Tongue (tissue), 2 donors: ENCODE results near the gene SELENOW. TPM values are rescaled to one million over a fixed set of nuclear protein-coding genes. Genes with fewer than 3 reads are reported as not detected.
A peak's percentile ranks its signal among the peaks of the same experiment; 100 is the strongest.
"Not testable (repeated sequence)": the region's sequence is repeated elsewhere in the genome, so short reads cannot be mapped to it uniquely, and the experiment has no call there.

Source experiments
- DNase-seq: peaks from one replicate; pipeline ENCODE4 v3.0.0-alpha.2; 2015
- total RNA-seq: library from RNA; depleted of rRNA; stranded (reverse); fragments of >200 nt; gene quantifications from one replicate; pipeline ENCODE4 v1.2.3, GENCODE V29; 2014

SELENOW gene
- total RNA-seq: 551 TPM

DNA sequence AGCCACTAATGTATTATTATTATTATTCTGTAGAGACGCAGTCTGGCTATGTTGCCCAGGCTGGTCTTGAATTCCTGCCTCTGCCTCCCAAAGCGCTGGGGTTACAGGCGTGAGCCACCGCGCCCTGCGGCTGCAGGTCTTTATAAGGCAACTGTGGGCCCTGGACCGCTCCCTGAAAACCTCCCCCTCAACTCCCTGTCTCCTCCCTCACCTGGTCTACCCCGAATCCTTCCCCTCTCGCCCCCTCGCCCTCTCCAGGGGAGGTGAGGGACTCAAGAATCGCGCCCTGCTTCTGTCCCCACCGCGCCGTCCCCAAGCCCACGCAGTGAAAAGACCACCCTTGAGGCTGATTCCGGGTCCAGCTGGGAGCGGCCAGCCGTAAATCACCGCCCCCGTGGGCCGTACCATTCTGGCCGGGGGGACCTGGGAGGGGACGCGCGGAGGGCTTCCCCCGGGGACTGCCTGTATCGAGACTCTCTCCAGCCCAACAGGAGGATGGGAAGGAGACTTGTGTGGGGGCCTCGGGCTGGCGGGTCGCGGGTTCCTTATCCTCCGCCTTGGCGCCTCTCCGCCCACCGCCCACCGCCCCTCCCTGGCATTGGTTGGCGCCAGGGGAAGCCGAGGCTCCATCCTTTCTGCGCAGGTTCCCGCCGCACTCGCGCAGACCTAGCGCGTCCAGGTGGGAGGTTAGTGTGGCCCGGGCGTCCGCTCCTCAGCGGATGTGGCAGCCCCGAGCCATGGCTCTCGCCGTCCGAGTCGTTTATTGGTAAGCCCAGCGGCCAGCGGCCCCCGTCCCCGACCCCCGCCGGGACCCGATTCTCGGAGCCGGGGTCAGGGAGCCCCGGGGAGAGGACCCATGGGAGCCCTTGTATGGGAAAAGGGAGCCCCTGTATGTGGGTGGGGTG, at the start of gene SELENOW:
TSS of gene SELENOW (plus strand) at position 655 of the 905 bp plus-strand sequence. CDS start at position 738, 83 bp downstream.
- DNase-seq: peak; percentile 91

DNA sequence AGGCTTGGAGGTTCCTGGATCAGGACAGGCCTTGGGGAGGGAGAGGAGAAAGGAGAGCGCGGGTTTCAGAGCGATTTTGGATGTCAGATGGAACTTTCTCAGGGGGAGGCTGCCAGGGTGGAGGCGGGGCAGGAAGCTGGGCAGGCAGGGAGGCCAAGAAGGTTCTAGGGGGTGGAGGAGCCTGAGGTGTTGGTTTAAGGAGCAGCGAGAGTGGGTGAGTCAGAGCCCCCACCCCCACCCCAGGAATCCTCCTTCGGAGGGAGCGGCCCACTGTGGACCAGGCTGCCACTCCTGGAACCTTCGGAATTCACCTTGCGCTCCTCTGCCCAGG, 49.1 kb upstream of the SELENOW start:
- peak; percentile 73 for DNase-seq

DNA sequence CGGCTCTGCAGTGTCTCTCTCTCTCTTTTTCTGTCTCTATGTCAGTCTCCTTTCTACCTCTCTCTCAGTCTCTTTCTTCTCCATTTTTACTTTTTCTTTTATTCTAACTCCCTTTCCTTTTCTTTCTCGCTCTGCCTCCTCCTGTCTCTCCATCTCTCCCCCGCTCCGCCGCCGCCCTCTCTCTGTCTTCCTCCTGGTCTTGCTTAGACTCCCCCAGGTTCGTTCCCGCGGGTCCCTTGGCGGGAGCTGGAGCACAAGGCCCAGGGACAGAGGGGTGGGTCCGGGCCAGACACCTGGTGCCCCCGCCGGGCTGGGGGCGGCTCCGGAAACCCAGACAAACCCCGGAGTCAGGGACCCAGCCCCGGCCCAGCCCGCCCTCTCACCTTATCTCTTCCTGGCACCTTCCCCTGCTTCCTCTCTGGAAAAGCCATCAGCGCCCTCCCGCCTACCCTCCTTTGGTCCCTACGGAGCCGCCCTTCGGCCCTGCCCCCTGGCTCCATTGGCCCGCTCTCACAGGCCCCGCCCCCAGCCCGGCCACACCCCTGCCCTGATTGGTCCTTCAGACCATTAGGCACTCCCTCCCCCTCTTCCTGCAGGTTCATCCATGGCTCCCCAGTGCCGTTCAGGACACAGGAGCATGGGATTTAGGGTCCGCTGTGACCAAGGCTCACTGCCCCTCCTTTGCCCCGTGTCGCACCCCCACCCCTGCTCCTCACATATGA, 48.5 kb upstream of the SELENOW start:
- DNase-seq: no peak

DNA sequence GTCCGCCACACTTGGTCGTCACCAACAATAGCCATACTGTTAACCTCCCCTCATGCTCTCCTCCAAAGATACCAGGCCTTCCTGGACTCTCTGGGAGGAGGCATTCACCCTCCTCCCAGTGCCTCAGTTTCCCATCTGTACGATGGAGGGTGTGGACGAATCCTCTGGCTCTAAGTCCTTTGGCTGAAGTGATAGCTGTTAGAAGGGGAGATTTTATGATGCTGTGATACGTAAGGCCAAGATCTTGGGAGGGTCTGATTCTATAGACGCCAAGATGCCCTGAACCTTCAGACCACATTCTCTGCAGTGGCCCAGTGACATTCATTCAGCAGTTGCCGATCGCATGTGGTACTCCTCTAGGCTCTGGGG, 48.0 kb upstream of the SELENOW start:
- DNase-seq: no peak

DNA sequence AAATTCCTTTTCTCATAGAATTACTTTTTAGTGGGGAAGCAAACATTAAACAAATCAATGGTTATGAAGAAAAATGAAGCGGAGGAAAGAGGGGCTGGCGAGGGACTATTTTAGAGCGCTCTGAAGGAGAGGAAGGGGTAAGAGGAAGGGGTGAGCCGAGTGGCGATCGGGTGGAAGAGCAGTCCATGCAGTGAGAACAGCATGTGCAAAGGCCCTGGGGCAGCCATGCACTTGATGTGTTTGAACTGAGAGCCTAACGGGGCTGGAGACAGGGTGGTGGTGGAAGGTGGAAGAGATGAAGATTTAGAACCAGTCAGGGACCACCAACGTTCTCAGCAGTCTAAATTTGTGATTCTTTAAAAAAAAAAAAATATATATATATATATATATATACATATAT, 47.6 kb upstream of the SELENOW start:
- DNase-seq: no peak

DNA sequence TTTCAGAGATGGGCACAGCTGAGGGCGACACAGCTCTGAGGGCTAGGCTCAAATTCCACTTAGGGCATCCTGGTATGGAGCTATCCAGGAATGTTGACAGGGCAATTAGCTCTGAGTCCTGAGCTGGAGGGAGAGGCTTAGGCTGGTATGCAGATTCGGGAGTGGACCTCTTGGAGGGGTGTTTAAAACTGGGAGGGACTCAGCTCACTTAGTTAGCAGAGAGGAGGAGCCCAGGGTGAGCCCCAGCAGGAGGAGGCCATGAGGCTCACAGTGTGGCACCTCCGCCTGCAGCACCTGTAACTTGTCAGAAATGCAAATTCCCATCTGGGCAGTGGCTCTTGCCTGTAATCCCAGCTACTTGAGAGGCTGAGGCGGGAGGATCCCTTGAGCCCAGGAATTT, 43.4 kb upstream of the SELENOW start:
- DNase-seq: no peak

DNA sequence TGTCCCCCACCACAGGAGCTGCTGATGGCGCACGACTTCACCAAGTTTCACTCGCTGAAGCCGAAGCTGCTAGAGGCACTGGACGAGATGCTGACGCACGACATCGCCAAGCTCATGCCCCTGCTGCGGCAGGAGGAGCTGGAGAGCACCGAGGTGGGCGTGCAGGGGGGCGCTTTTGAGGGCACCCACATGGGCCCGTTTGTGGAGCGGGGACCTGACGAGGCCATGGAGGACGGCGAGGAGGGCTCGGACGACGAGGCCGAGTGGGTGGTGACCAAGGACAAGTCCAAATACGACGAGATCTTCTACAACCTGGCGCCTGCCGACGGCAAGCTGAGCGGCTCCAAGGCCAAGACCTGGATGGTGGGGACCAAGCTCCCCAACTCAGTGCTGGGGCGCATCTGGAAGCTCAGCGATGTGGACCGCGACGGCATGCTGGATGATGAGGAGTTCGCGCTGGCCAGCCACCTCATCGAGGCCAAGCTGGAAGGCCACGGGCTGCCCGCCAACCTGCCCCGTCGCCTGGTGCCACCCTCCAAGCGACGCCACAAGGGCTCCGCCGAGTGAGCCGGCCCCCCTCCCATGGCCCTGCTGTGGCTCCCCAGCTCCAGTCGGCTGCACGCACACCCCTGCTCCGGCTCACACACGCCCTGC, 37.5 kb upstream of the SELENOW start:
- no peak for DNase-seq

DNA sequence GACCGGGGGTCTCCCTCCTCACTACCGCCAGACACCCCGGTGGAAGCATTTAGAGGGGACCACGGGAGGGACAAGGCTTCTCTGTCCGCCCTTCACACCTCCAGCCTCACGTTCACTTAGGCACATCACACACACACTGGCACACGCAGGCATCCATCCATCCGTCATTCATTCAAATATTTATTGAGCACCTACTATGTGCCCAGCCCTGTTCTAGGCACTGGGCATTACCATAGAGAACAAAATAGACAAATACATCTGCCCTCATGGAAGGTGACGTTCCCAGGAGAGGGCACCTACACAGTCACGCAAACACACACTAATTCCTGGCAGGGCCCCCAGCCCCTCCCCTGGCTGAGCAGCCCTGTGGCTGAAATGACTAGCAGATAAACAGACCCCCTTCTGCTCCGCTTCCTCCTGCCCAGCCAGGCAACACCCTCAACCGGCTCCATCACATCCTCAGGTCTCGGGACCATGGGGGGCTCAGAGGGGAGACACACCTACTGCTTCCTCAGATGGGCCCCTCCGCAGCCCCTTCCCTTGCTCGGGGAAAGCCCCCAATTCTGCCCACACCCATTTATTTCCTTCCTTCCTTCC, 36.9 kb upstream of the SELENOW start:
- DNase-seq: no peak

DNA sequence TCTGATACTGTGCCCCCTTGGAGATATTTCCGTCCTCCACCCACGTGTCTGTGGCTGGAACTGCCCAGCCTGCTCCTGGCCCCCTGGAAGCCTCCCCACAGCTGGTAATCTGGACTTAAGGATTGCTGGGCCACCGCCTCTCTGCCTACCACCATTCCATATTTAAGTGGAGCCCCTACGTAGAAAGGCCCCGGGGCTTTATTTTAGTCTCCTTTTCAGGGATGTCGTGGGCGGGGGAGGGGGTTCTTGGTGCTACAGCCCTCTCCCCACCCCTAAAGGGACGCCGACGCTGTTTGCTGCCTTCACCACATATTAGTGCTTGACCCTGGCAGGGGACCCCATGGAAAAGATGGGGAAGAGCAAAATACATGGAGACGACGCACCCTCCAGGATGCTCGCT, 35.9 kb upstream of the SELENOW start:
- DNase-seq: peak; percentile 71

DNA sequence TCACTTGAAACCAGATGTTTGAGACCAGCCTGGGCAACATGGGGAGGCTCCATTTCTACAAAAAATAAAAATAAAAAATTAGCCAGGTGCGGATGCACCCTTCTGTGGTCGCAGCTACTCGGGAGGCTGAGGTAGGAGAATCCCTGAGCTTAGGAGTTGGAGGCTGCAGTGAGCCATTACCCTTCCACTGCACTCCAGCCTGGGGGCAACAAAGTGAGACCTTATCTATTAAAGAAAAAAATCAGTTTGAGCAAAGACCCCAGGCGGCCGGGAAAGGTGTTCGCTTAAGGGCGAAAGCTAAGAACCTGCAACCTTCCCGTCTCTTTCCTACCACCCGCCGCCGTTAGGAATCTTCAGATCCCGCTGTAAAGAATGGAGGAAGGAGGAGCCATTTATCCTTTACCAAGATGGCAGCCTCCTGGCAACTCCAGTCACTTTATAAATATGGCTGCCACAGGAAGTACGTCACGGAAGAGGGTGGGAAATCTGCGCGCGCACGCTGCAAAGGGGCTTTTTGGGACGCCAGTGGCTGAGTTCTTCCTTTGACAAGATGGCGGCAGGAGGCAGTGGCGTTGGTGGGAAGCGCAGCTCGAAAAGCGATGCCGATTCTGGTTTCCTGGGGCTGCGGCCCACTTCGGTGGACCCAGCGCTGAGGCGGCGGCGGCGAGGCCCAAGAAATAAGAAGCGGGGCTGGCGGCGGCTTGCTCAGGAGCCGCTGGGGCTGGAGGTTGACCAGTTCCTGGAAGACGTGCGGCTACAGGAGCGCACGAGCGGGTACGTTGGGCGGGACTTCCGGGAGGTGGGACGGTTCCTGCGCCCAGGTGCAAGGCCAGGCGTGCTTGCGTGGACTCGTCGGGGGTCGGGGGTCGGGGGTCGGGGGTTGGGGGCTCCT, 33.2 kb upstream of the SELENOW start, which contains the start of gene NOP53:
TSS of gene NOP53 (plus strand) at position 537 of the 892 bp plus-strand sequence. CDS start at position 551, 14 bp downstream.
- peak; percentile 99 for DNase-seq

DNA sequence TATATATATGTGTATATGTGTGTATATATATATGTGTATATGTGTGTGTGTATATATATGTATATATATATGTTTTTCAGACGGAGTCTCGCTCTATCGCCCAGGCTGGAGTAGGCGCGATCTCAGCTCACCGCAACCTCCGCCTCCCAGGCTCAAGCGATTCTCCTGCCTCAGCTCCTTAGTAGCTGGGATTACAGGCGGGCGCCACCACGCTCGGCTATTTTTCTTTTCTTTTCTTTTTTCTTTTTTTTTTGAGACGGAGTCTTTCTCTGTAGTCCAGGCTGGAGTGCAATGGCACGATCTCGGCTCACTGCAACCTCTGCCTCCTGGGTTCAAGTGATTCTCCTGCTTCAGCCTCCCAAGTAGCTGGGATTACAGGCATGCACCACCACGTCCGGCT, 32.4 kb upstream of the SELENOW start:
- DNase-seq: not testable (repeated sequence)

DNA sequence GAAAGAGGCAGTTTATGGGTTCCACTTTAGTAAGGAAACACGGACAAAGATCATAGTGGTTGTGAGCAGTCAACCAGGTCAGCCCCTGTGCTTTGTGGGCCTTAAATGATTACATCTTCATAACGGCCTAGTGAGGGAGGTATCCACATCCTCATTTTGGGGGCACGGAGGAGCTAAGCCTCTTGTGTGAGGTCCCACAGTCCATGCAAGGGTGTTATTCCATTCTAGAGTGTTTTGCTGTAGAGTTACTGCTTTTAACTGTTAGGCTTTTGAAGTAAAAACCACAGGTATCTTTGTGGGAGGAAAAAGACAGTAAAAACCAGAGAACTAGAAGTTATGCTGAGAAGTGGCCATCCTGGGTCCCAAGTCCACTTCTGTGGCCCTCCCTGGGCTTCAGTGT, 29.2 kb upstream of the SELENOW start:
- DNase-seq: no peak

DNA sequence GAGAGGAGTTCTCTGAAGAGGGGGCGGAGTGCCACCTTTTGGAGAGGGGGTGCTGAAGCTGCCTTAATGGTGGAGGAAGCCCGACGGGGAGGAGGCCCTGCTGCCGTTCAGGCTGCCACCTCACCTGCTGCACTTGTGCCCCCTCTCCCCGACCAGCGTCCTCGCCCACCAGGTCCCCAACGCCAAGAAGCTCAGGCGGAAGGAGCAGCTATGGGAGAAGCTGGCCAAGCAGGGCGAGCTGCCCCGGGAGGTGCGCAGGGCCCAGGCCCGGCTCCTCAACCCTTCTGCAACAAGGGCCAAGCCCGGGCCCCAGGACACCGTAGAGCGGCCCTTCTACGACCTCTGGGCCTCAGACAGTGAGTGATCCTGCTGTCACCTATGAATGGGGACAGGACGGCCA, 27.8 kb upstream of the SELENOW start:
- DNase-seq: no peak

DNA sequence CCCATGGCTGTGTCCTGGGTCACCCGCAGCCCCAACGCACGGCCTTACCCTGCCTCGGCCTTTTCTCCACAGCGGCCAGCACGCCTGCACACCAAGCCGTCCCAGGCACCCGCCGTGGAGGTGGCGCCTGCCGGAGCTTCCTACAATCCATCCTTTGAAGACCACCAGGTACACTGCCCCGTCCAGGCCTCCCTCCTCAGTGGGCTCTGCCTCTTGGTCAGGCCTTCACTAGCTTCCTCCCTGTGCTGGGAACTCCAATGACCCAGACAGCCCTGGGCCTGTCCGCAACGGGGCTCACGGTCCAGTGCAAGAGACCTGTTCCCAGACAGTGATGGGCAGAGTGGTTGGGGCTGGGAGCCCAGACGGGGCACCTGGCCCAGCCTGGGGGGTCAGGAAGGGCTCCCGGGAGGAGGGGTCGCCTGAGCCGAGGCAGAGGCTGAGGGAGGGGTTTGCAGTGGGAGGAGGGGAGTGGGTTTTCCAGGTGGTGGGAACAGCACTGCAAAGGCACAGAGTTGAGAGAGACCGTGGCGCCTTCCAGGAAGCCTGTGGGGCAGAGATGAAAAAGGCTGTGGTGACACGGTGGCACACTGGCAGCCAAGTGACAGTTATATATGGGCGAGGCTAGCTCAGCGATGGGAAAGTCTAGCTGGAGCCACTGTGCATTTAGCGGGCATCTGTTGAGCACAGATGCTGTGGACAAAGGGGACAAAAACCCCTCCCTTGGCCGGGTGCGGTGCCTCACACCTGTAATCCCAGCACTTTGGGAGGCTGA, 25.9 kb upstream of the SELENOW start:
- no peak for DNase-seq

DNA sequence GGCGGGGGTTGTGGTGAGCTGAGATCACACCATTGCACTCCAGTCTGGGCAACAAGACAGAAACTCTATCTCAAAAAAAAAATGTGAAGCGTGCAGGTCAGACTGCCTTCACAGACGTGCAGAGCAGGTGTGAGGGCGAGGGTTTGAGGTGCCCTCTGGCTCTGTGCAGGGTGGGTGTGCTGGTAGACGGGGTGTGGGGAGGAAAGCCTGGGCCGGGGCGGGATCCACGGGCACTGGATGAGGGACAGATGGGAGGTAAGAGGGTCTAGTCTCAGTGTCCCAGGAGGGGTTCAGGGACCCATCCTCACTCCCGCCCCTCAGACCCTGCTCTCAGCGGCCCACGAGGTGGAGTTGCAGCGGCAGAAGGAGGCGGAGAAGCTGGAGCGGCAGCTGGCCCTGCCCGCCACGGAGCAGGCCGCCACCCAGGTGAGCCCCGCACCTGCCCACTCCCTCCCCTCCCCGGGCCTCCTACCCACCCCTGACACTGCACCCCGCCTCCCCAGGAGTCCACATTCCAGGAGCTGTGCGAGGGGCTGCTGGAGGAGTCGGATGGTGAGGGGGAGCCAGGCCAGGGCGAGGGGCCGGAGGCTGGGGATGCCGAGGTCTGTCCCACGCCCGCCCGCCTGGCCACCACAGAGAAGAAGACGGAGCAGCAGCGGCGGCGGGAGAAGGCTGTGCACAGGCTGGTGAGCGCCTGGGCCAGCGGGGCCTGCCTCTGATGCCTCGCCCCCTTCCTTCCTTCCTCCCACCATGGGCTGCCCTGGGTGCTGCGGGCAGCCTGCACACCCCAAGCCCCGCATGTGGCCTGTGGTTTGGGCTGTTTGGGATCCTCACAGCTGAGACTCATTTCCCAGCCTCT, 24.1 kb upstream of the SELENOW start:
- no peak for DNase-seq

DNA sequence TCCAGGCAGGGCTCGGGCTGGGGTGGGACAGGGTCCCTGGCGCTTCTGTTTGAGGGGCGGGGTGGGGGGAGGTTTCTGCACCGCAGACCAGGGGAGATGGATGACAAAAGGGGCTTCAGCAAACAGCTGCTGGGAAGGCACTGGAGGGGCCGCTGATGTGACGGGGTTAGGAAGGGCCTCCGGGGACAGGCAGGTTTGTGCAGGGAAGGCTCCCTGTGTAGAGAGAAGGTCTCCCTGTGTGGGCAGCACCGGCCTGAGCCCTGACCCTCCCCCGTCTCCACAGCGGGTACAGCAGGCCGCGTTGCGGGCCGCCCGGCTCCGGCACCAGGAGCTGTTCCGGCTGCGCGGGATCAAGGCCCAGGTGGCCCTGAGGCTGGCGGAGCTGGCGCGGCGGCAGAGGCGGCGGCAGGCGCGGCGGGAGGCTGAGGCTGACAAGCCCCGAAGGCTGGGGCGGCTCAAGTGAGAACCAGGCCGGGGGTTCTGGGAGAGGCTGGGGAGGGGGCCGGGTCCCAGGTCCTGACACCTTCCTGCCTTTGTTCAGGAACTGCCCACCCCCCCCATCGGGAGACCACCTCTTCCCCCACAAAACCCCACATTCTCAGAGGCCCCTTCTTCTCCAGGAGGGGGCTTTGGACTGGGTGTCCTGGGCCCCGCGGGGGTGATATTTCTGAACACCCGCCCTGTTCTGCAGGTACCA, 23.3 kb upstream of the SELENOW start:
- DNase-seq: no peak

DNA sequence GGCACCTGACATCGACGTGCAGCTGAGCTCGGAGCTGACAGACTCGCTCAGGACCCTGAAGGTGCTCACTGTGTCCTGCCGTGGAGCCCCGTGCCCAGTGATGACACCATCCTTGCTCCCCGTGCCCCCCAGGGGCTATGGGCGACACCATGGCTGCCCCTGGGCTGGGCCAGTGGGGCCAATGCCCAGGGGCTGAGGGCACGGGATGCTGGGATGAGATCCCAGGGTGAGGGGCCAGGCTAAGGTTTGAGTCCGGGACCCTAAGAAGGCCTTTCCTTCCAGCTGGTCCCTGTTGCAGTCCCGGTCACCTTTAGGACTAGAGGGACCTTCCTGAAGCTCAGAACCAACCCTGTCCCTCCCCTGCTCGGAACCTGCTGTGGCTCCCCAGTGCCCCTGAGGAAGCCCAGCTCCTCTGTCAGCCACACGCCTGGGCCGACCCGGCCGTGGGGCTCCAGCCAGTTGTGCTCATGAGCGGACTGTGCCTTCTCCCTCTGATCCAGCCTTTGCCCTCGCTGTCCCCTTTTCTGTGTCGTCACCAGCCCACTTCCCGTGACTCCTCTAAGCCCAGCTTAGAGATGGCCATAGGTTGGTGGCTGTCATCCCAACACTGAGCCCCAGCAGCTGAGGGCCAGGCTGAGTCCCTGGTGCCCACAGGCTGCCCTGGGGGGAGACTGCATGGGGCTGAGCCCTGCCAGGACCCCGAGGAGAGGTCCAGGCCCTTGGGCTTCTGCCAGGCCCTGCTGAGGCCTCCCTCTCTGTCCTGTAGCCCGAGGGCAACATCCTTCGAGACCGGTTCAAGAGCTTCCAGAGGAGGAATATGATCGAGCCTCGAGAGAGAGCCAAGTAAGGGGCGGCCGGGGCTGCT, 22.5 kb upstream of the SELENOW start:
- DNase-seq: no peak

DNA sequence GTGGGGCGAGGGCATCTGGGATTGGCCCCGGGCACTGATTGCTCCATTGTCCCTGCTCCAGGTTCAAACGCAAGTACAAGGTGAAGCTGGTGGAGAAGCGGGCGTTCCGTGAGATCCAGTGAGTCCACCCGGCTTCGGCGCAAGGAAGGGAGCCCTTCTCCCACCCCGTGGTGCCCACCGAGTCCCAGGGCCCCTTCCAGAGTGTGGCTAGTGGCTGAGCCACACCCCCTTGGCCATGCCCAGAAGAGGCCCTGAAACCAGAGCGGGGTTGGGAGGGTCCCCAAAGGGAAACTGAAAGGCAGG, 21.9 kb upstream of the SELENOW start:
- no peak for DNase-seq
